Pancreas (tissue), 10 donors: ENCODE data around the gene FARP1. TPM values are rescaled to one million over a fixed set of nuclear protein-coding genes. Genes with fewer than 3 reads are reported as not detected.
"Not testable (repeated sequence)": the region's sequence is repeated elsewhere in the genome, so short reads cannot be mapped to it uniquely, and the experiment has no call there.

ENCODE experiments used
- ATAC-seq, 4 donors: fragments of 200-7000 bp; cut with Tn5 transposase; one replicate each; pipeline versions ENCODE4 v1.8.0 to v1.9.1; 2020; ENCODE audit warnings: mild to moderate bottlenecking in 4 of 4, moderate library complexity in 4 of 4
- DNase-seq, 6 donors: peaks; one replicate each; pipeline ENCODE4 v3.0.0-alpha.2; 2020
- FAIRE-seq: peaks from 2 replicates; lab custom pipeline; 2012; peaks lifted over from hg19 to GRCh38; lab: Jason Lieb, UNC
- H3K27ac ChIP-seq, 4 donors: fragments of 200-600 bp; sonication (generic); 1 replicate in 3 of 4; 2 replicates in 1 of 4; pipeline versions ENCODE4 v1.5.0 to v1.8.0; 2020
- H3K27me3 ChIP-seq, 4 donors: fragments of 200-600 bp; one replicate each; pipeline ENCODE4 v1.8.0; 2021
- H3K36me3 ChIP-seq, 3 donors: fragments of 200-600 bp; sonication (generic) in 1 of 3; one replicate each; pipeline versions ENCODE4 v1.5.0 to v1.8.0; 2020 to 2021
- H3K4me1 ChIP-seq, 3 donors: fragments of 200-600 bp; one replicate each; pipeline ENCODE4 v1.8.0; 2021
- H3K4me3 ChIP-seq, 4 donors: fragments of 200-600 bp; sonication (generic) in 2 of 4; one replicate each; pipeline versions ENCODE4 v1.5.0 to v1.8.0; 2020 to 2021
- H3K9me3 ChIP-seq, 4 donors: fragments of 200-600 bp; one replicate each; pipeline ENCODE4 v1.8.0; 2021
- CTCF ChIP-seq, 4 donors: fragments of 200-600 bp; sonication (generic) in 3 of 4; IDR thresholded peaks; one replicate each; pipeline versions ENCODE4 v1.5.0 to v1.8.0; 2021; ENCODE audit warnings: antibody characterized with exemption in 4 of 4
- WGBS, 2 donors: extraction: QIAGEN DNeasy Blood & Tissue Kit; methylation state at CpG; one replicate each; pipeline ENCODE4 v1.1.7; 2013; 5-methylcytosine and 5-hydroxymethylcytosine counted together
- intact Hi-C, 3 donors: fragments of 100-400 bp; cut with DNase I; formaldehyde crosslinking; loops; one replicate each; pipeline versions ENCODE4 v1.11.1 to v1.14.2; 2022
- polyA plus RNA-seq, 2 donors: library from polyadenylated mRNA; stranded (reverse); fragments of 200-250 nt; gene quantifications; one replicate each; pipeline ENCODE4 v1.2.3, GENCODE V29; 2013
- total RNA-seq, 6 donors: library from RNA; stranded (reverse); fragmentation: NEBNext Ultra II Directional in 4 of 6; extraction: Animal tissue kit (Norgen Biotek cat#: 25700) in 4 of 6; gene quantifications; one replicate each; pipeline versions ENCODE4 v1.2.1 to v1.2.4, GENCODE V29; 2021 to 2023
- donor health status: healthy with polysubstance abuse.
- donor health status: DM: no; HTN: no; CAD: no; lungs with moderate emphysema.
- donor health status: DM: no; HTN: no; CAD: no.
- donor health status: control.
- donor health status: control.
- donor health status: Bipolar disorder and iron deficiency.
- donor health status: DM: yes; HTN: yes; CAD: no.
- donor health status: DM: no; HTN: no; CAD: no.
- donor health status: DM: no; HTN: no; CAD: no.
- donor health status: DM: yes; HTN: yes; CAD: no.

FARP1 gene
- total and polyA plus RNA-seq, 8 donors, result 30.8 to 95.1 (median 56.0) TPM

- DNase-seq (no peak), FAIRE-seq (no peak), ATAC-seq (no peak)
- no peaks in the 10 kb centered on the region for H3K4me1 ChIP-seq
- no peak for TF ChIP-seq CTCF (IDR thresholded peaks at IDR 0.05)
- no peak overlapping the region for H3K4me3 ChIP-seq
- H3K9me3 ChIP-seq, result no peaks in the 10 kb centered on the region
- WGBS, 2 donors, result 92 to 94% methylated on average over 2 of the region's 2 CpGs
- no peaks in the 10 kb centered on the region for H3K27me3 ChIP-seq
- H3K36me3 ChIP-seq, result no peaks in the 10 kb centered on the region
- intact Hi-C loops, result no loop called here
- H3K27ac ChIP-seq, result no peak overlapping the region
These were observed 223.1 kb downstream of the FARP1 start for GRCh38 chr13:98366010-98366409.

GRCh38 chr13:98366443-98366842, 223.5 kb downstream of the FARP1 start:
- H3K4me3 ChIP-seq, result no peak overlapping the region
- no peaks in the 10 kb centered on the region for H3K36me3 ChIP-seq
- WGBS, 2 donors, result 95 to 98% methylated on average over 7 of the region's 7 CpGs
- no peaks in the 10 kb centered on the region for H3K9me3 ChIP-seq
- no peaks in the 10 kb centered on the region for H3K27me3 ChIP-seq
- FAIRE-seq (no peak), DNase-seq (no peak), ATAC-seq (no peak)
- H3K27ac ChIP-seq, result no peak overlapping the region
- intact Hi-C loops, result no loop called here
- H3K4me1 ChIP-seq, result peaks cover 0 to 2% (median 0%) of the 10 kb centered on the region in 3 donors
- TF ChIP-seq CTCF (IDR thresholded peaks at IDR 0.05), result no peak

GRCh38 chr13:98366959-98367358, 224.1 kb downstream of the FARP1 start:
- Histone ChIP-seq H3K27me3 (no peaks in the 10 kb centered on the region), H3K9me3 (no peaks in the 10 kb centered on the region), H3K4me1 (peaks cover 0 to 6% (median 0%) of the 10 kb centered on the region in 3 donors), H3K27ac (no peak overlapping the region), H3K36me3 (no peaks in the 10 kb centered on the region), H3K4me3 (no peak overlapping the region)
- no peak for ATAC-seq
- TF ChIP-seq CTCF (IDR thresholded peaks at IDR 0.05), result no peak
- DNase-seq, result no peak
- WGBS, 2 donors, result 98 to 99% methylated on average over 4 of the region's 4 CpGs
- no peak for FAIRE-seq
- intact Hi-C loops, result no loop called here

- Histone ChIP-seq H3K27ac (no peak overlapping the region), H3K36me3 (no peaks in the 10 kb centered on the region), H3K27me3 (no peaks in the 10 kb centered on the region), H3K4me1 (peaks cover 5 to 6% (median 5%) of the 10 kb centered on the region in 3 donors), H3K9me3 (no peaks in the 10 kb centered on the region), H3K4me3 (no peak overlapping the region)
- peak in 2 of 4 donors; percentile 25 to 43 for ATAC-seq
- no peak for DNase-seq
- no peak for FAIRE-seq
- WGBS, 2 donors, result 86 to 92% methylated on average over 2 of the region's 2 CpGs
- no peak for TF ChIP-seq CTCF (IDR thresholded peaks at IDR 0.05)
- intact Hi-C loops, result no loop called here
These were observed 225.1 kb downstream of the FARP1 start for GRCh38 chr13:98368019-98368418.

- H3K27ac ChIP-seq, DNase-seq, H3K4me1 ChIP-seq, H3K4me3 ChIP-seq, H3K9me3 ChIP-seq, H3K27me3 ChIP-seq, H3K36me3 ChIP-seq, FAIRE-seq, ATAC-seq, intact Hi-C loops: not testable (repeated sequence)
- 97 to 99% methylated on average over 2 of the region's 2 CpGs for WGBS, 2 donors
These were observed 226.6 kb downstream of the FARP1 start for GRCh38 chr13:98369520-98369919.
